Caco-2 (cell line): Measurements from ENCODE around the gene MCU. TPM values are rescaled to one million over a fixed set of nuclear protein-coding genes. Genes with fewer than 3 reads are reported as not detected.
"Not testable (repeated sequence)": the region's sequence is repeated elsewhere in the genome, so short reads cannot be mapped to it uniquely, and the experiment has no call there.

Experiments
- BruUV-seq: library from RNA; stranded (reverse); fragments of 400-500 nt; replicated peaks from 2 replicates; lab custom pipeline; 2021; lab: Mats Ljungman, UMichigan
- CTCF ChIA-PET: fragments of 300-600 bp; sonication (Branson Sonifier 250); formaldehyde crosslinking; loops from one replicate; lab custom pipeline; 2022; ENCODE audit warnings: antibody characterized with exemption; lab: Charles Lee
- POLR2A ChIA-PET: fragments of 300-600 bp; sonication (Branson Sonifier 250); formaldehyde crosslinking; loops from one replicate; lab custom pipeline; 2022; ENCODE audit warnings: antibody characterized with exemption; lab: Charles Lee
- DNase-seq, 2 experiments: peaks; one replicate each; pipeline versions ENCODE4 v3.0.0 to v3.0.0-alpha.2; 2020 to 2022
- H3K27me3 ChIP-seq: replicated peaks from 2 replicates; pipeline ENCODE4 v1.6.0; 2011; ENCODE audit warnings: low read length; ENCODE audit not compliant: control insufficient read depth, insufficient read depth
- H3K36me3 ChIP-seq: 2 replicates; pipeline ENCODE4 v1.5.1; 2011; ENCODE audit warnings: low read length; ENCODE audit not compliant: control insufficient read depth, insufficient read depth
- H3K4me1 ChIP-seq: fragments of 250-450 bp; sonication (Bioruptor Pico); 2 replicates; pipeline ENCODE4 v1.5.1; 2020; ENCODE audit warnings: mild to moderate bottlenecking
- H3K4me3 ChIP-seq: 2 replicates; pipeline ENCODE4 v1.5.1; 2011; ENCODE audit warnings: low read depth, mild to moderate bottlenecking, control low read depth, low read length
- H3K9me3 ChIP-seq: fragments of 250-450 bp; sonication (Bioruptor Pico); 2 replicates; pipeline ENCODE4 v1.5.1; 2020; ENCODE audit warnings: mild to moderate bottlenecking, moderate library complexity
- H3K27ac Mint-ChIP-seq: one replicate; pipeline ENCODE4 v1.8.0; 2022; ENCODE audit warnings: mixed read lengths; ENCODE audit not compliant: unreplicated experiment
- H3K27me3 Mint-ChIP-seq: one replicate; pipeline ENCODE4 v1.8.0; 2022; ENCODE audit warnings: mixed read lengths; ENCODE audit not compliant: insufficient read depth, unreplicated experiment
- H3K36me3 Mint-ChIP-seq: one replicate; pipeline ENCODE4 v1.8.0; 2022; ENCODE audit warnings: mild to moderate bottlenecking, mixed read lengths; ENCODE audit not compliant: insufficient read depth, unreplicated experiment
- H3K4me1 Mint-ChIP-seq: one replicate; pipeline ENCODE4 v1.8.0; 2022; ENCODE audit warnings: low read depth, mixed read lengths; ENCODE audit not compliant: unreplicated experiment
- H3K4me3 Mint-ChIP-seq: one replicate; pipeline ENCODE4 v1.8.0; 2022; ENCODE audit warnings: mild to moderate bottlenecking, moderate library complexity, mixed read lengths; ENCODE audit not compliant: unreplicated experiment
- H3K9me3 Mint-ChIP-seq: one replicate; pipeline ENCODE4 v1.8.0; 2022; ENCODE audit warnings: mixed read lengths; ENCODE audit not compliant: unreplicated experiment
- intact Hi-C: fragments of 100-400 bp; cut with micrococcal nuclease; formaldehyde crosslinking; loops from one replicate; pipeline ENCODE4 v1.10.0; 2022; ENCODE audit not compliant: unreplicated experiment
- total RNA-seq: library from RNA; stranded (reverse); gene quantifications from 2 replicates; pipeline ENCODE4 v1.2.3, GENCODE V29; 2022
- TF ChIP-seq, protein P1 (sequence below), 2 experiments: fragments of 200-600 bp in 1 of 2; IDR thresholded peaks; 1 replicate in 1 of 2; 2 replicates in 1 of 2; pipeline versions ENCODE4 v1.5.1 to v1.8.0; 2011 to 2022; ENCODE audit warnings: antibody characterized with exemption in 1 of 2, control low read depth in 1 of 2, inconsistent platforms in 1 of 2, low read depth in 1 of 2, low read length in 1 of 2, mild to moderate bottlenecking in 1 of 2, moderate library complexity in 1 of 2; ENCODE audit not compliant: insufficient read depth in 1 of 2, severe bottlenecking in 1 of 2, unreplicated experiment in 1 of 2

MCU gene
- total RNA-seq, 1 experiment from 2014 or later, result 62.5 TPM

DNA sequence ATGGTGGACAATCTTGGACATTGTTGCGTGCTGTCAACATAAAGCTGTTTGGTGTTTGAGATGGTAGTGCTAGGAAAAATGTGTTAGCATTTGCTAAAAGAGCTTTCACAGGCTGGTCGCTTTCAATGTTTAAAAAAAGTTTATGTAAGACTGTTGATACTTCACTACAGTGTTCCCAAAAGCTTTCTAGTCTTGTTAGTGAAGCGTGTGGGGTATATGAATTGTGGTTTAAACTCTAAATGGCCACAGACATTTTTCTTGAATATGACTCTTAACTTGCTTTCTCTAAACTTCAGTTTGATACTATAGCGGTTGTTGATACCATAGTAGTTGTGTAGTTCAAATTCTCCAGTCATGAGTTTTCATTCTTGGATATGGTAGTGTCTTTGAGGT, 44.9 kb downstream of the MCU start:
- no TSS peak for BruUV-seq
- Histone ChIP-seq H3K9me3 (no peaks in the 10 kb centered on the region), H3K4me3 (no peak overlapping the region), H3K36me3 (no peaks in the 10 kb centered on the region), H3K27me3 (no peaks in the 10 kb centered on the region), H3K4me1 (peaks cover 35% of the 10 kb centered on the region)
- ChIA-PET POLR2A (interaction anchor here (0.5 to 1.1 kb wide), 2 partner anchors 14 to 45 kb away, joined by 3 read pairs; partner anchors contain the start of gene MCU), CTCF (no interaction called here)
- Mint-ChIP-seq H3K36me3 (no peaks in the 10 kb centered on the region), H3K27ac (peak overlapping the region; percentile 43), H3K4me1 (peaks cover 24% of the 10 kb centered on the region), H3K27me3 (no peaks in the 10 kb centered on the region), H3K9me3 (no peaks in the 10 kb centered on the region), H3K4me3 (no peak overlapping the region)
- intact Hi-C loops, result loop anchor here (2.0 to 5.0 kb wide), 2 partner anchors 44 to 65 kb away; partner anchors contain the start of gene MCU
- TF ChIP-seq, protein P1, sequence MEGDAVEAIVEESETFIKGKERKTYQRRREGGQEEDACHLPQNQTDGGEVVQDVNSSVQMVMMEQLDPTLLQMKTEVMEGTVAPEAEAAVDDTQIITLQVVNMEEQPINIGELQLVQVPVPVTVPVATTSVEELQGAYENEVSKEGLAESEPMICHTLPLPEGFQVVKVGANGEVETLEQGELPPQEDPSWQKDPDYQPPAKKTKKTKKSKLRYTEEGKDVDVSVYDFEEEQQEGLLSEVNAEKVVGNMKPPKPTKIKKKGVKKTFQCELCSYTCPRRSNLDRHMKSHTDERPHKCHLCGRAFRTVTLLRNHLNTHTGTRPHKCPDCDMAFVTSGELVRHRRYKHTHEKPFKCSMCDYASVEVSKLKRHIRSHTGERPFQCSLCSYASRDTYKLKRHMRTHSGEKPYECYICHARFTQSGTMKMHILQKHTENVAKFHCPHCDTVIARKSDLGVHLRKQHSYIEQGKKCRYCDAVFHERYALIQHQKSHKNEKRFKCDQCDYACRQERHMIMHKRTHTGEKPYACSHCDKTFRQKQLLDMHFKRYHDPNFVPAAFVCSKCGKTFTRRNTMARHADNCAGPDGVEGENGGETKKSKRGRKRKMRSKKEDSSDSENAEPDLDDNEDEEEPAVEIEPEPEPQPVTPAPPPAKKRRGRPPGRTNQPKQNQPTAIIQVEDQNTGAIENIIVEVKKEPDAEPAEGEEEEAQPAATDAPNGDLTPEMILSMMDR (IDR thresholded peaks at IDR 0.05; ENCODE audit: insufficient read depth in 1 of 2, low read depth in 1 of 2, low read length in 1 of 2, severe bottlenecking in 1 of 2, unreplicated experiment in 1 of 2), result no peak
- DNase-seq, result no peak

DNA sequence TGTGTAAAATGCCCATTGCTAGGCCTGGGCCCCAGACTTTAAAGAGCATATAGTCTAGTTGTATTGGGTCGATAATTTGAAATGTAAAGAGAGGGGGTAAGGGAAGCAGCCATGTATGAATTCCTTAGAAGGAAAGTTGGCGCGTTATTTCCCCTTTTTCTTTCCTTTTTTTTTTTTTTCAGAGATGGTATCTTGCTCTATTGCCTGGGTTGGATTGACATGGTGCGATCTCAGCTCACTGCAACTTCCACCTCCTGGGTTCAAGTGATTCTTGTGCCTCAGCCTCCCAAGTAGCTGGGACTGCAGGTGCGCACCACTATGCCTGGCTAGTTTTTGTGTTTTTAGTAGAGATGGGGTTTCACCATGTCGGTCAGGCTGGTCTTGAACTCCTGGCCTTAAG, 45.4 kb downstream of the MCU start:
- H3K27ac Mint-ChIP-seq, BruUV-seq, H3K9me3 Mint-ChIP-seq, H3K36me3 Mint-ChIP-seq, CTCF ChIA-PET, H3K27me3 ChIP-seq, H3K4me3 ChIP-seq, DNase-seq, H3K4me3 Mint-ChIP-seq, H3K9me3 ChIP-seq, H3K27me3 Mint-ChIP-seq, H3K36me3 ChIP-seq: not testable (repeated sequence)
- H3K4me1 Mint-ChIP-seq, result peaks cover 24% of the 10 kb centered on the region
- intact Hi-C loops, result loop anchor here (2.0 to 5.0 kb wide), 2 partner anchors 45 to 65 kb away; partner anchors contain the start of gene MCU
- H3K4me1 ChIP-seq, result peaks cover 35% of the 10 kb centered on the region
- POLR2A ChIA-PET, result interaction anchor here (0.5 kb wide), 1 partner anchor 14 kb away, joined by 3 read pairs; no protein-coding TSS in a partner anchor

DNA sequence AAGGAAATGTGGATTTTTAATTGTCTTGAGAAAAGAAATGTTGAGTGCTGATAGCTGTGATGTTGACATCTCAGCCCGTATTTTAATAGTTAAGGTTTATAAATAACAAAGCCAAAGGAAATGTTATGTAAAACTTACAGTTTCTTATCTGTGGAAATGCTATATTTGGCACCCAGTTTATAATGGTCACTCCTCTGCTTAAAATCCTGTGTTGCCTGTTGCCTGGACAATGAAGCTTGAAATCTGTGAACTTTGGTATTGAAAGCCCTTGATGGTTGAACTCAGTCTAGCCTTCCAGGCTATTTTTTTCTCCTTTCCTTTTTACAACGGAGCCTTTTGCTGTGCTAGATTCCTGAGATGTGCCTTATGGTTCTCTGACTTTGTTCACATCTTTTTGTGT, 46.5 kb downstream of the MCU start:
- intact Hi-C loops, result loop anchor here (5.0 kb wide), 1 partner anchor 64 kb away; no protein-coding TSS in a partner anchor
- Mint-ChIP-seq H3K27me3 (no peaks in the 10 kb centered on the region), H3K4me1 (peaks cover 24% of the 10 kb centered on the region), H3K9me3 (no peaks in the 10 kb centered on the region), H3K27ac (no peak overlapping the region), H3K36me3 (no peaks in the 10 kb centered on the region), H3K4me3 (no peak overlapping the region)
- H3K9me3 ChIP-seq, result no peaks in the 10 kb centered on the region
- H3K4me3 ChIP-seq, result no peak overlapping the region
- BruUV-seq, result no TSS peak
- ChIA-PET CTCF (no interaction called here), POLR2A (no interaction called here)
- no peaks in the 10 kb centered on the region for H3K27me3 ChIP-seq
- H3K36me3 ChIP-seq, result no peaks in the 10 kb centered on the region
- peaks cover 35% of the 10 kb centered on the region for H3K4me1 ChIP-seq
- TF ChIP-seq, protein P1 (IDR thresholded peaks at IDR 0.05; ENCODE audit: insufficient read depth in 1 of 2, low read depth in 1 of 2, low read length in 1 of 2, severe bottlenecking in 1 of 2, unreplicated experiment in 1 of 2), result no peak
- DNase-seq, result no peak
